Measurements from ENCODE around the gene OR2AJ1.

DNA sequence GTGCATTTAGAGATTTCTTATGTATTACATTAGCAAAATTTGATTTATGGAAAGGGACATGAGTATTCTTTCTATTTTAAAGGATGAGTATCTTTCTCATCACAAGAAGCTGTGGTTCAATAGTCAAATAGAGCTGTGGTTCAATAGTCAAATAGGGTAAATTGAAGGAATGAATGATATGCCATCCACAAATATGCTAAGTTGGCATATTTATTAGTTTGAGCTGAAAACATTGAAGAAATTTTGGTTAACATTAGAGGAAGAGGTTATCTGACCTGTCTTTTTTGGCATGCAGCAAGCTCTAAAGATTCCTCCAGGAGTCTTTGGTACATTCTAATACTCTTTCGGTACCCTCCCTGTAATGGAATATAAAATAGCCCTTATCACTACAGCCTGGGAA, 28.7 kb downstream of the OR2AJ1 start:
- TF ChIP-seq CTCF (IDR thresholded peaks at IDR 0.05) (no peak), POLR2A (IDR thresholded peaks at IDR 0.05) (no peak)

Measured in Peyer's patch (tissue), 4 donors.